GM19468 (cell line): ENCODE measurements around the gene KLHDC10.
"Not testable (repeated sequence)": the region's sequence is repeated elsewhere in the genome, so short reads cannot be mapped to it uniquely, and the experiment has no call there.

Experiments
- ATAC-seq: cut with Tn5 transposase; IDR thresholded peaks from one replicate; pipeline ENCODE4 v1.9.1; 2021; ENCODE audit warnings: mild to moderate bottlenecking, moderate library complexity, moderate number of reproducible peaks; ENCODE audit not compliant: unreplicated experiment; ENCODE audit errors: extremely low read depth

KLHDC10 gene, protein sequence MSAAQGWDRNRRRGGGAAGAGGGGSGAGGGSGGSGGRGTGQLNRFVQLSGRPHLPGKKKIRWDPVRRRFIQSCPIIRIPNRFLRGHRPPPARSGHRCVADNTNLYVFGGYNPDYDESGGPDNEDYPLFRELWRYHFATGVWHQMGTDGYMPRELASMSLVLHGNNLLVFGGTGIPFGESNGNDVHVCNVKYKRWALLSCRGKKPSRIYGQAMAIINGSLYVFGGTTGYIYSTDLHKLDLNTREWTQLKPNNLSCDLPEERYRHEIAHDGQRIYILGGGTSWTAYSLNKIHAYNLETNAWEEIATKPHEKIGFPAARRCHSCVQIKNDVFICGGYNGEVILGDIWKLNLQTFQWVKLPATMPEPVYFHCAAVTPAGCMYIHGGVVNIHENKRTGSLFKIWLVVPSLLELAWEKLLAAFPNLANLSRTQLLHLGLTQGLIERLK

GRCh38 chr7:130069978-130070860, at the start of gene KLHDC10:
Gene KLHDC10, plus strand, starts transcription at chr7:130070534. Its CDS starts 110 bp downstream, at chr7:130070644.
- peak; percentile 90 for ATAC-seq

DNA sequence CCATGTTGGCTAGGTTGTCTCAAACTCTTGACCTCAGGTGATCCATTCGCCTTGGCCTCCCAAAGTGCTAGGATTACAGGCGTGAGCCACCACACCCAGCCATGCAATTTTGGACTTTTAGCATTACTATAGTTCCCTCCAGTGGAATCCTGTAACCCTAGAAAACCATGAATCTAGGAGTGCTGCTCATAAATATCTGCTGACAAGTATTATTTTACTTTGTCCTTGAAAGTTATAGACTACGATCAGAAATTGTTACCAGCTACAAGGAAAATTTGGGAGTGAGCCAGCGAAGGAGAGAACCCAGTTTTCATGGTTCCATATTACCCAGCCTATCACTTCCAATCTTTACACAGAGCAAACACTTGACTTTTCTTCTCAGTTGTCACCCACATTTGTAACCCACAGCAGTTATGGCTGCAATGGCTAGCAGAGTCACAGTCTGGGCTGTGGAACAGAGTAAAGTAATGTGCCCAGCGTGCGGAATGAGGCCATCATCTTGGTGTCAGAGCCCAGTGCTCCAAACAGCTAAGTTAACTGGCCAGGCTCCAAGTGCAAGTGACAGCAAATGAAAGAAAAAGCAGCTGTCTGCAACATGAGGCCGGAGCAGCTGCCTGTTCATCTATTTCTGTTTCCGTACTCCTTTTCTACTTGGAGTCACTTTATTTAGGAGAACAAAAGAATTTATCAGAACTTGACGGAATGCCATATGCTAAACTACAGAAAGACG, 49.1 kb upstream of the KLHDC10 start:
- no peak for ATAC-seq

GRCh38 chr7:130022115-130022514, 48.2 kb upstream of the KLHDC10 start:
- ATAC-seq = no peak

DNA sequence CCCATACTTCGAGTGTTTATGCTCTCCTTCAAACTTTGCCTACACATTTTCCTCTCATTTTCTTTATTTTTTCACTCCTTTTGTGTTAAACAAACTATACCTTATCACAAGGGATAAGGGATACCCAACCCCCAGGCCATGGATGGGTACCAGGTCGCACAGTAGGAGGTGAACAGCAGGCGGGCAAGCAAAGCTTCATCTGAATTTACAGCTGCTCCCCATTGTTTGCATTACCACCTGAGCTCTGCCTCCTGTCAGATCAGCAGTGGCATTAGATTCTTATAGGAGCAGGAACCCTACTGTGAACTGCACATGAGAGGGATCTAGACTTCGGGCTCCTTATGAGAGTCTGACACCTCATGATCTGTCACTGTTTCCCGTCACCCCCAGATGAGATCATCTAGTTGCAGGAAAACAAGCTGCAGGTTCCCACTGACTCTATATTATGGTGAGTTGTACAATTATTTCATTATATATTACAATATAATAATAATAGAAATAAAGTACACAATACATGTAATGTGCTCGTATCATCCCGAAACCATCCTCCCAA, 47.6 kb upstream of the KLHDC10 start:
- no peak for ATAC-seq

- no peak for ATAC-seq
These were observed 45.9 kb upstream of the KLHDC10 start for GRCh38 chr7:130024390-130024789.

- no peak for ATAC-seq
These were observed 37.6 kb upstream of the KLHDC10 start for GRCh38 chr7:130032698-130033097.

GRCh38 chr7:130037703-130038102, 32.6 kb upstream of the KLHDC10 start:
- no peak for ATAC-seq

- no peak for ATAC-seq
These were observed 29.8 kb upstream of the KLHDC10 start for GRCh38 chr7:130040576-130040975.

DNA sequence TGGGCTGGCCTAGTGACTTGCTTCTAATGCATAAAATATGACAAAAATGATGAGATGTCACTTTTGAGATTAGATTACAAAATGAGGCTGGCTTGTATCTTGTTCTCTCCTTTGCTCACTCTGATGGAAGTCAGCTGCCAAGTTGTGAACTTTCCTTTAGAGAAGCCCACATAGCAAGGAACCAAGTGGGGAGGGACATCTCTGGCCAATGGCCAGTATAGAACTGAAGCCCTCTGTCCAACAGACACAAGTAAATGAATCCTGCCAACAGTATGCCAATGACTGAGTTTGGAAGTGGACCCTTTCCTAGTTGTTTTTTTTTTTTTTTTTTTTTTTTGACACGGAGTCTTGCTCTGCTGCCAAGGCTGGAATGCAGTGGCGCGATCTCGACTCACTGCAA, 22.5 kb upstream of the KLHDC10 start:
- ATAC-seq = no peak

GRCh38 chr7:130048906-130049305, 21.4 kb upstream of the KLHDC10 start:
- no peak for ATAC-seq

DNA sequence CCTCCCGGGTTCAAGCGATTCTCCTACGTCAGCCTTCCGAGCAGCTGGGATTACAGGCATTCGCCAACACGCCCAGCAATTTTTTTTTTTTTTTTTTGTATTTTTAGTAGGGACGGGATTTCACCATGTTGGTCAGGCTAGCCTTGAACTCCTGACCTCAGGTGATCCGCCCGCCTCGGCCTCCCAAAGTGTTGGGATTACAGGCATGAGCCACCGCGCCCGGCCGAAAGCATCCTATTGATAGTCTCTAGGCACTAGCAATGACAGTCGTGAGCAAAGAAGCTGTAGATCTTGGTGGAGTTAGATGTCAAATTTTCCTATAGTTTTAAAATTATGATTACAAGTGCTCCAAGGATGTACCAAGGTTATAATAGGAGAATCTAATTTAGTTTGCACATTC, 18.1 kb upstream of the KLHDC10 start:
- not testable (repeated sequence) for ATAC-seq

GRCh38 chr7:130055198-130055597, 15.1 kb upstream of the KLHDC10 start:
- ATAC-seq = not testable (repeated sequence)

DNA sequence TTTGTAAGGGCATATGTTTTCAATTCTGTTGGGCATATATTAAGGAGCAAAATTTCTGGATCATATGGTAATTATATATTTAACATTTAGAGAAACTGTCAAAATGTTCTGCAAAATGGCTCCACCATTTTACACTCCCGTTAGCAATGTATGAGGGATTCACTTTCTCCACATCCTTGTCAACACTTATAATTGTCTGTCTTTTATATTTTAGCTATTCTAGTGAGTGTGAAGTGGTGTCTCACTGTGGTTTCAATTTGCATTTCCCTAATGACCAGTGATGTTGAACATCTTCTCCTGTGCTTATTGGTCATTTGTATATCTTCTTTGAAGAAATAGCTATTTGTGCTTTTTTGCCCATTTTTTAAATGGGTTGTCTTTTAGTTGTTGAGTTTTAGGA, 8.1 kb upstream of the KLHDC10 start:
- no peak for ATAC-seq

- ATAC-seq = no peak
These were observed 7.3 kb upstream of the KLHDC10 start for GRCh38 chr7:130063036-130063435.

DNA sequence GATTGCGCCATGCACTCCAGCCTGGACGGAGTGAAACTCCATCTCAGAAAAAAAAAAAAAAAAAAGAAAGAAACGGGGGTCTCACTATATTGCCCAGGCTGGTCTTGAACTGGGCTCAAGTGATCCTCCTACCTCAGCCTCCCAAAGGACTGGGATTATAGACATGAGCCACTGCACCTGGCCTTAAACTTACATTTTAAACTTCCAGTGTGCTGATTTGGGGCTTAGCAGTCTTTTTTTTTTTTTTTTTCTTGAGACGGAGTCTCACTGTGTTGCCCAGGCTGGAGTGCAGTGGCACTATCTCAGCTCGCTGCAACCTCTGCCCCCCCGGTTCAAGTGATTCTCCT, 5.8 kb upstream of the KLHDC10 start:
- ATAC-seq = not testable (repeated sequence)

DNA sequence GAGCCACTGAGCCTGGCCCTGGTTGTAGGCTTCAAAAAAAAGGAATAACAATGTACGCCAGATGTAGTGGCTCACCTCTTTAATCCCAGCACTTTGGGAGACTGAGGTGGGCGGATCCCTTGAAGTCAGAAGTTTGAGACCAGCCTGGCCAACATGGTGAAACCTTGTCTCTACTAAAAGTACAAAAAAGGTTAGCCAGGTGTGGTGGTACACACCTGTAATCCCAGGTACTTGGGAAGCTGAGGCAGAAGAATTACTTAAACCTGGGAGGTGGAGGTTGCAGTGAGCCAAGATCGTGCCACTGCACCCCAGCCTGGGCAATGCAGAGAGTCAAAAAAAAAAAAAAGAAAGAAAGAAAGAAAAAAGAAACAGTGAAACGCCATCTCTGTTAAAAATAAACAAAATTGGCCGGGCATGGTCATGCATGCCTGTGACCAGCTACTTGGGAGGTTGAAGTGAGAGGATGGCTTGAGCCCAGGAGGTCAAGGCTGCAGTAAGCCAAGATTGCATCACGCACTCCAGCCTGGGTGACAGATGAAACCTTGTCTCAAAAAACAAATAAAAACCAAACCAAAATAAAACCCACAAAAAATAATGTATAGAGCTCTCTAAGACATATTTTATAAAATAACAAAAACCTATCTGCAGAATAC, 4.7 kb upstream of the KLHDC10 start:
- ATAC-seq = no peak

DNA sequence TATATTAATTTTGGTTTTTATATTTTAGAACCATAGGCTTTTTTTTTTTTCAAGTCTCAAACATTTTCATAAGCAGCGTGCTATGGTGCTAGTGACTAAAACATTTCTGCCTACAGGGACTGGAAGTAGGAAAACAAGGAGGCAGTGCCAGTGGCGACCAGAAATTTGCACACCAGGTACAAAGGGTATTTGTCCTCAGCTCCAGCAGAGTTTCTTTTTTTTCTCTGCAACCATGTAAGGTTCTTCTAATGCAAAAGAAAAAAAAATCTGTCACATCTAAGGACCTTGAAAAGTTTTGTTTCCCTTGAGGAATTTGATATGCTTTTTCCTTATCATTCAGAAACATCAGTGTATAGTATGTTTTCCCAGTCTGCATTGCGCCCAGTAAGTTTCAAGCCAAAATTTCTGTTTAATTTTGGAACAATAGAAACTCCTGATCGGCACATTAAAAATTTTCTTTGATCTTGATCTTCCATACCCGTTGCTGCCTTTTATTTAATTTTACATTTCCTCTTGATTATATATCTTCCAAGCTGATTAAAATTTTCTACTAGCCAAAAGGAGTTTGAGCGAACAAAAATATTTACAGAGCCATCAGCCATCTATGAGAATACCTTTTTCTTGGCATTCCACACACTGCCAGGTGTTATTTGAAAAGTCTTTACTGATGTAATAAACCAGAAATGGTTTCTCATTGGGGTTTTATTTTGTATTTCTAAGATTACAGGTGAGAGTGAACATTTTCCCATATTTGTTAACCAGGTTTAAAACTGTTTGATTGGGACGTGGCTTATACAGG, 956 bp upstream of the KLHDC10 start:
- no peak for ATAC-seq

- ATAC-seq = no peak
These were observed 708 bp downstream of the KLHDC10 start for GRCh38 chr7:130070861-130071622.
